HEK293 (cell line): ENCODE data around the gene LIMS3.
"Not testable (repeated sequence)": the region's sequence is repeated elsewhere in the genome, so short reads cannot be mapped to it uniquely, and the experiment has no call there.

Experiments used
- ZFP3 ChIP-seq: fragments of 450-650 bp; formaldehyde crosslinking; IDR thresholded peaks from 2 replicates; pipeline ENCODE4 v1.5.1; 2016; ENCODE audit warnings: low read depth, missing biosample characterization, missing genetic modification characterization
- ZNF157 ChIP-seq: fragments of 450-650 bp; formaldehyde crosslinking; IDR thresholded peaks from 2 replicates; pipeline ENCODE4 v1.5.1; 2016; ENCODE audit warnings: missing biosample characterization, missing genetic modification characterization
- ZNF274 ChIP-seq, 2 experiments: fragments of 200-500 bp in 1 of 2; fragments of 450-650 bp in 1 of 2; sonication (Bioruptor generic) in 1 of 2; formaldehyde crosslinking in 1 of 2; IDR thresholded peaks; 2 replicates each; pipeline versions ENCODE4 v1.5.1 to v1.6.1; 2014 to 2016; ENCODE audit warnings: borderline replicate concordance in 1 of 2, inconsistent platforms in 1 of 2, low read length in 1 of 2, missing biosample characterization in 1 of 2, missing genetic modification characterization in 1 of 2
- ZNF48 ChIP-seq: fragments of 450-650 bp; formaldehyde crosslinking; IDR thresholded peaks from 2 replicates; pipeline ENCODE4 v1.5.1; 2016; ENCODE audit warnings: missing biosample characterization, missing genetic modification characterization
- ZNF660 ChIP-seq: fragments of 450-650 bp; IDR thresholded peaks from 2 replicates; pipeline ENCODE4 v1.5.1; 2018; ENCODE audit warnings: missing biosample characterization, mild to moderate bottlenecking, missing genetic modification characterization
- TF ChIP-seq, protein P1 (sequence below): fragments of 450-650 bp; formaldehyde crosslinking; IDR thresholded peaks from 2 replicates; pipeline ENCODE4 v1.5.1; 2016; ENCODE audit warnings: missing biosample characterization, missing genetic modification characterization

DNA sequence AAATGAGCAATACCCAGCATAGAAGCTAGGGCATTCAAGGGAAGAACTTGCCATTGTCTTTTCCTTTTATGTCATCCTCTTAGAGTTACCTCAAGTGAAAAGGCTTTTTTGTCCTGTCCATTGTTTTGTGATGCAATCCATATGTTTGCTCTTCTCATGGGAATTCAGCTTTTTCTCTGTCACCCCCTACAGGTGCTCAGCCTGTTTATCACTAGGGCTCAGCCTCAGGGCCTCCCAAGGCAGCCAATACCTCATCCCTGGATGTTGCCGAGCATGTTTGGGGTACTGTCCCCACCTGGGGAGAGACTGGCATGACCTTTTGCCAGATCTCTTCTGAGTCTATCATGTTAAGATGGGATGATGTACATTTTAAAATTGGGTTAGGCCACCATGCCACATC is 65.5 kb downstream of the LIMS3 start:
- TF ChIP-seq ZNF157 (tag by site-specific recombination); ZFP3 (tag by site-specific recombination); ZNF274 (IDR thresholded peaks at IDR 0.05; ENCODE audit: low read length); ZNF274 (tag by site-specific recombination; IDR thresholded peaks at IDR 0.05; ENCODE audit: borderline replicate concordance); ZNF660 (tag by site-specific recombination); ZNF48: not testable (repeated sequence)
- TF ChIP-seq, protein P1, sequence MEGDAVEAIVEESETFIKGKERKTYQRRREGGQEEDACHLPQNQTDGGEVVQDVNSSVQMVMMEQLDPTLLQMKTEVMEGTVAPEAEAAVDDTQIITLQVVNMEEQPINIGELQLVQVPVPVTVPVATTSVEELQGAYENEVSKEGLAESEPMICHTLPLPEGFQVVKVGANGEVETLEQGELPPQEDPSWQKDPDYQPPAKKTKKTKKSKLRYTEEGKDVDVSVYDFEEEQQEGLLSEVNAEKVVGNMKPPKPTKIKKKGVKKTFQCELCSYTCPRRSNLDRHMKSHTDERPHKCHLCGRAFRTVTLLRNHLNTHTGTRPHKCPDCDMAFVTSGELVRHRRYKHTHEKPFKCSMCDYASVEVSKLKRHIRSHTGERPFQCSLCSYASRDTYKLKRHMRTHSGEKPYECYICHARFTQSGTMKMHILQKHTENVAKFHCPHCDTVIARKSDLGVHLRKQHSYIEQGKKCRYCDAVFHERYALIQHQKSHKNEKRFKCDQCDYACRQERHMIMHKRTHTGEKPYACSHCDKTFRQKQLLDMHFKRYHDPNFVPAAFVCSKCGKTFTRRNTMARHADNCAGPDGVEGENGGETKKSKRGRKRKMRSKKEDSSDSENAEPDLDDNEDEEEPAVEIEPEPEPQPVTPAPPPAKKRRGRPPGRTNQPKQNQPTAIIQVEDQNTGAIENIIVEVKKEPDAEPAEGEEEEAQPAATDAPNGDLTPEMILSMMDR (tag by site-specific recombination), result not testable (repeated sequence)
